Placental epithelial cell (primary cell): ENCODE data around the gene PFDN4. TPM values are rescaled to one million over a fixed set of nuclear protein-coding genes. Genes with fewer than 3 reads are reported as not detected.

ENCODE experiments used
- total RNA-seq: library from RNA; depleted of rRNA; stranded (reverse); fragments of >200 nt; gene quantifications from 2 replicates; pipeline ENCODE4 v1.2.3, GENCODE V29; 2012

PFDN4 gene
- total RNA-seq: 86.5 and 99.7 TPM in 2 replicates

GRCh38 chr20:54207743-54208547 lies at the start of gene PFDN4:
Gene PFDN4 (plus strand): TSS chr20:54208087. CDS start chr20:54208101, 14 bp downstream.

DNA sequence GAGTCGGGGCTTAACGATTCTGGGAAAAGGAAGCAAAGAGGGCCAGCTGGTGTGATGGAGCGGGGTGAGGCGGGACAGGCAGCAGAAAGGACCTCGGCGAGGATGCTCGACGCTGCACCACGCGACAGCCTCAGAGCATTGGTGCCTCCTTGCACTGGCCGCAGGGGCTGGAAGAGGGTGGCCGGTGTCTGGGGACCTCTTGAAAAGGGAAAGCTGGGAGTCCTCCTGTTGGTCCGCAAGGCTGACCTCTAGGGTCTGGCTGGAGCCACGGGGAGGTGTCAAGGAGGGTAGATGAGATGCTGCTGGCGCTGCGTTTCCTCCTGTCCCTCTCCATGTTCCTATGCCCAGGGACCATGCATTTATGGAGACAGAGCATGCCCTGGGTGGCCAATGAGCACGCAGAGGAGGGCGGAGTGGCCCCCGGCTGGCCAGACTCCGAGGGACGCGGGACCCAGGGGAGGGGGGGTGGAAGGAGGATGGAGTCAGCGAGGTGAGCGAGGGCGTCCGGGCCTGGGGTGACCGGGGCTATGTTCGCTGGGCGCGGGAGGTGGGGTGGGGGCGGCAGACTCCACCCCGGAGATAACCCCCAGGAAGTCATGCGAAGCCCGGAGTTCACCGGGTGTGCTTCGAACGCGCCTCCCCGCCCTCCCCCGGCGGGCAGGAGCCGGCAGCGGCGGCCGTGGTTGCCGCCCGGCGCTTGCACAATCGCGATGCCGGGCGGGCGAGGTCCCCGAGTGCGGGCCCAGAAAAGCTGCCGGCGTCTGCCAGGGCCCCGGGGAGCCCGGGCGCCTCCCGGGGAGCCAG lies 34.0 kb upstream of the PFDN4 start, which contains the start of gene CYP24A1:
Gene CYP24A1, minus strand, starts transcription at position 334 of the 804 bp plus-strand sequence. CDS start 407 bp downstream, outside the sequence.

Other genes with a start within 250 kb of the PFDN4 start
- 0.11 and 0.39 TPM in 2 replicates for gene BCAS1, start 137.5 kb upstream of the PFDN4 start, total RNA-seq
- 0.79 TPM in 1 of 2 replicates, not detected in the other for gene CYP24A1, start 34.1 kb upstream of the PFDN4 start, total RNA-seq